Endodermal cell (in vitro differentiated cells): Measurements from ENCODE around the gene MAPK14. TPM values are rescaled to one million over a fixed set of nuclear protein-coding genes. Genes with fewer than 3 reads are reported as not detected.

Source experiments
- DNase-seq: peaks from one replicate; pipeline ENCODE4 v3.0.0-alpha.2; 2017
- H3K27ac ChIP-seq: 2 replicates; pipeline ENCODE4 v1.5.1; 2013; ENCODE audit warnings: mild to moderate bottlenecking, low read depth, low read length, moderate library complexity
- H3K27me3 ChIP-seq: 2 replicates; pipeline ENCODE4 v1.6.1; 2013; ENCODE audit warnings: mild to moderate bottlenecking, low read length, moderate library complexity; ENCODE audit not compliant: insufficient read depth, control insufficient read depth, poor library complexity, severe bottlenecking
- H3K36me3 ChIP-seq: 2 replicates; pipeline ENCODE4 v1.7.0; 2013; ENCODE audit warnings: mild to moderate bottlenecking, low read length, moderate library complexity; ENCODE audit not compliant: control insufficient read depth, insufficient read depth
- H3K4me1 ChIP-seq: one replicate; pipeline ENCODE4 v1.7.0; 2013; ENCODE audit warnings: low read length; ENCODE audit not compliant: control insufficient read depth, insufficient read depth
- H3K4me3 ChIP-seq: 2 replicates; pipeline ENCODE4 v1.5.1; 2013; ENCODE audit warnings: mild to moderate bottlenecking, low read length, moderate library complexity
- H3K9ac ChIP-seq: 2 replicates; pipeline ENCODE4 v1.6.1; 2013; ENCODE audit warnings: mild to moderate bottlenecking, low read length, moderate library complexity; ENCODE audit not compliant: poor library complexity, severe bottlenecking; ENCODE audit errors: extremely low read depth
- H3K9me3 ChIP-seq: 2 replicates; pipeline ENCODE4 v1.6.1; 2013; ENCODE audit warnings: mild to moderate bottlenecking, low read length, moderate library complexity; ENCODE audit not compliant: control insufficient read depth
- H3K27ac Mint-ChIP-seq: 2 replicates; pipeline ENCODE4 v1.8.0; 2020; ENCODE audit warnings: mixed read lengths
- H3K27me3 Mint-ChIP-seq: 2 replicates; pipeline ENCODE4 v1.8.0; 2021; ENCODE audit warnings: mild to moderate bottlenecking, mixed read lengths; ENCODE audit not compliant: insufficient read depth
- H3K36me3 Mint-ChIP-seq: 2 replicates; pipeline ENCODE4 v1.8.0; 2020; ENCODE audit warnings: low read depth, mixed read lengths
- H3K4me1 Mint-ChIP-seq: 2 replicates; pipeline ENCODE4 v1.8.0; 2020; ENCODE audit warnings: mixed read lengths
- H3K4me3 Mint-ChIP-seq: 2 replicates; pipeline ENCODE4 v1.8.0; 2020; ENCODE audit warnings: mild to moderate bottlenecking, moderate library complexity, mixed read lengths
- H3K9me3 Mint-ChIP-seq: 2 replicates; pipeline ENCODE4 v1.8.0; 2020; ENCODE audit warnings: mild to moderate bottlenecking, mixed read lengths
- CTCF ChIP-seq: fragments of 200-600 bp; sonication (generic); conservative IDR thresholded peaks from 2 replicates; pipeline ENCODE4 v1.5.0; 2021; ENCODE audit warnings: antibody characterized with exemption, mild to moderate bottlenecking
- WGBS, 2 experiments: methylation state at CpG; one replicate each; pipeline versions ENCODE4 v1.1.5 to v1.1.7; 2013; ENCODE audit warnings: missing lambda C conversion rate in 2 of 2, mixed read lengths in 1 of 2; ENCODE audit not compliant: insufficient coverage in 1 of 2, insufficient read length in 1 of 2; 5-methylcytosine and 5-hydroxymethylcytosine counted together
- total RNA-seq, 2 donors: library from RNA; stranded (reverse); fragmentation: NEBNext Ultra II Directional in 1 of 2; extraction: Animal tissue kit (Norgen Biotek cat#: 25700) in 1 of 2; gene quantifications; 2 replicates in 1 of 2; 3 replicates in 1 of 2; pipeline ENCODE4 v1.2.1, GENCODE V29; 2021

MAPK14 gene
- total RNA-seq, 2 donors from 2014 or later, result 36.4 to 40.6 TPM

GRCh38 chr6:36129941-36130666, 102.5 kb downstream of the MAPK14 start, which contains the start of gene MAPK13:
Gene MAPK13 (plus strand): TSS chr6:36130513. CDS start chr6:36130583, 70 bp downstream.
- no peaks in the 10 kb centered on the region for H3K9me3 ChIP-seq
- DNase-seq, result peak; percentile 80
- Mint-ChIP-seq H3K36me3 (peaks cover 3% of the 10 kb centered on the region), H3K4me3 (peak within 1 kb of the TSS; percentile 58), H3K27ac (no peak within 1 kb of the TSS), H3K9me3 (no peaks in the 10 kb centered on the region), H3K4me1 (peaks cover 22% of the 10 kb centered on the region), H3K27me3 (peaks cover 19% of the 10 kb centered on the region)
- peaks cover 23% of the 10 kb centered on the region for H3K4me1 ChIP-seq
- peaks cover 17% of the 10 kb centered on the region for H3K27me3 ChIP-seq
- H3K9ac ChIP-seq, result no peak within 1 kb of the TSS
- H3K4me3 ChIP-seq, result no peak within 1 kb of the TSS
- TF ChIP-seq CTCF, result no peak
- no peaks in the 10 kb centered on the region for H3K36me3 ChIP-seq
- 7 to 12% methylated on average over 10 to 59 of the region's 59 CpGs for WGBS, 2 experiments
- no peak within 1 kb of the TSS for H3K27ac ChIP-seq

- Histone ChIP-seq H3K27me3 (peaks cover 17% of the 10 kb centered on the region), H3K4me3 (no peak overlapping the region), H3K27ac (no peak overlapping the region), H3K4me1 (peaks cover 23% of the 10 kb centered on the region), H3K36me3 (no peaks in the 10 kb centered on the region), H3K9me3 (no peaks in the 10 kb centered on the region), H3K9ac (no peak overlapping the region)
- TF ChIP-seq CTCF, result peak; percentile 58
- 63 to 95% methylated on average over 8 to 52 of the region's 52 CpGs for WGBS, 2 experiments
- peaks cover 15% of the 10 kb centered on the region for H3K27me3 Mint-ChIP-seq
- peak; percentile 83 for DNase-seq
- H3K9me3 Mint-ChIP-seq, result no peaks in the 10 kb centered on the region
- H3K4me3 Mint-ChIP-seq, result peak overlapping the region; percentile 58
- H3K27ac Mint-ChIP-seq, result no peak overlapping the region
- H3K4me1 Mint-ChIP-seq, result peaks cover 22% of the 10 kb centered on the region
- peaks cover 3% of the 10 kb centered on the region for H3K36me3 Mint-ChIP-seq
These were observed 103.3 kb downstream of the MAPK14 start for GRCh38 chr6:36130667-36131510.

- TF ChIP-seq CTCF, result no peak
- peaks cover 14% of the 10 kb centered on the region for H3K27me3 Mint-ChIP-seq
- peaks cover 3% of the 10 kb centered on the region for H3K36me3 Mint-ChIP-seq
- Histone ChIP-seq H3K9me3 (no peaks in the 10 kb centered on the region), H3K4me1 (peaks cover 23% of the 10 kb centered on the region), H3K36me3 (no peaks in the 10 kb centered on the region), H3K9ac (no peak overlapping the region), H3K27ac (no peak overlapping the region), H3K4me3 (no peak overlapping the region), H3K27me3 (peaks cover 17% of the 10 kb centered on the region)
- no peaks in the 10 kb centered on the region for H3K9me3 Mint-ChIP-seq
- H3K27ac Mint-ChIP-seq, result no peak overlapping the region
- peaks cover 22% of the 10 kb centered on the region for H3K4me1 Mint-ChIP-seq
- DNase-seq, result no peak
- 79 to 83% methylated on average over 5 to 8 of the region's 8 CpGs for WGBS, 2 experiments
- H3K4me3 Mint-ChIP-seq, result peak overlapping the region; percentile 58
These were observed 104.1 kb downstream of the MAPK14 start for GRCh38 chr6:36131511-36132245.
